ENCODE data around the gene SH3TC1. TPM values are rescaled to one million over a fixed set of nuclear protein-coding genes. Genes with fewer than 3 reads are reported as not detected.
A peak's percentile ranks its signal among the peaks of the same experiment; 100 is the strongest.

SH3TC1 gene
- polyA plus RNA-seq, 1 experiment: 1.2 TPM

DNA sequence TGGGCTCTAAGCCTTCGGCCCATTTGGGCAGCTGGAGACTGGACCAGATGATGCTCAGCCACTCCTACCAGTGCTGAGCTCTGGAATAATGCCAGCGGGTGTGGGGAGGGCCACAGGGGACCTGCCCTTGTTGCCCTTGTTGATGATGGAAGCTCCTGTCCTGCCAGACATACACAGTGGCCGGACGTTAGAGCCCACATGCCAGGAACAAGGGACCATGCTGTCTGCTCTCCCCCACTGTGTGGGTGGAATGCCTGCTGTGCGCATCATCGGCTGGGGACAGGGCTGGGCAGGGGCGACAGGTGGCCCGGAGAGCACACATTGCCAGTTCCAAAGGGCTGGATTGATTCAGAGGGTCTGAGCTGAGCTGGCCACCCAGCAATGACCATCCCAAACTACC is 42.5 kb upstream of the SH3TC1 start:
- no peaks in the 10 kb centered on the region for H3K36me3 ChIP-seq (ENCODE audit: control insufficient read depth, insufficient read depth, low read length)
- CTCF ChIA-PET: no interaction called here
- H3K4me3 ChIP-seq (ENCODE audit: low read depth, low read length): no peak overlapping the region
- DNase-seq (ENCODE audit: low read depth): no peak
- peaks cover 12% of the 10 kb centered on the region for H3K27me3 ChIP-seq (ENCODE audit: control insufficient read depth, insufficient read depth, low read length)
- TF ChIP-seq, protein P1, sequence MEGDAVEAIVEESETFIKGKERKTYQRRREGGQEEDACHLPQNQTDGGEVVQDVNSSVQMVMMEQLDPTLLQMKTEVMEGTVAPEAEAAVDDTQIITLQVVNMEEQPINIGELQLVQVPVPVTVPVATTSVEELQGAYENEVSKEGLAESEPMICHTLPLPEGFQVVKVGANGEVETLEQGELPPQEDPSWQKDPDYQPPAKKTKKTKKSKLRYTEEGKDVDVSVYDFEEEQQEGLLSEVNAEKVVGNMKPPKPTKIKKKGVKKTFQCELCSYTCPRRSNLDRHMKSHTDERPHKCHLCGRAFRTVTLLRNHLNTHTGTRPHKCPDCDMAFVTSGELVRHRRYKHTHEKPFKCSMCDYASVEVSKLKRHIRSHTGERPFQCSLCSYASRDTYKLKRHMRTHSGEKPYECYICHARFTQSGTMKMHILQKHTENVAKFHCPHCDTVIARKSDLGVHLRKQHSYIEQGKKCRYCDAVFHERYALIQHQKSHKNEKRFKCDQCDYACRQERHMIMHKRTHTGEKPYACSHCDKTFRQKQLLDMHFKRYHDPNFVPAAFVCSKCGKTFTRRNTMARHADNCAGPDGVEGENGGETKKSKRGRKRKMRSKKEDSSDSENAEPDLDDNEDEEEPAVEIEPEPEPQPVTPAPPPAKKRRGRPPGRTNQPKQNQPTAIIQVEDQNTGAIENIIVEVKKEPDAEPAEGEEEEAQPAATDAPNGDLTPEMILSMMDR (IDR thresholded peaks at IDR 0.05; ENCODE audit: insufficient read depth, low read depth, low read length): no peak
- POLR2A ChIA-PET: no interaction called here

DNA sequence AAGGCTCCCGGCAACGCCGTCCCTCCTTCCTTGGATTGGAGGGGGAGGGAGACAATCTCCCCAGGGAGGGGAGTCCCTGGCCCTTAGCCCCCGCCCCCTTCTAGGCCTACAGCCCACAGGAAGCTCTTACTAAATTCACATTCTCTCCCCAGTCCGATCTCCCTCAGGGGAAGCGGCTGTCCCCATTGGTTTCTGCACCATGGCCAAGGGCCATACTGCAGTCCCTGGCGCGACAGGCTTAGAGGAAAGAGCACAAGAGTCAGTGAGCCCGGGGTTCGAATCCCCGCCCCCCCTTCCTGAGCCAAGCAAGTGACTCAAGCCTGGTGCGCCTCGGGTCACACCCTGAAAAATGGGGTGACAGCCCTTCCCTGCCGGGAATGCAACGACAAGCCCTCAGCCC is 41.6 kb upstream of the SH3TC1 start:
- TF ChIP-seq, protein P1 (IDR thresholded peaks at IDR 0.05; ENCODE audit: insufficient read depth, low read depth, low read length): no peak
- CTCF ChIA-PET: interaction anchor here (0.6 kb wide), 1 partner anchor 12 kb away, joined by 3 read pairs; no protein-coding TSS in a partner anchor
- Histone ChIP-seq H3K27me3 (ENCODE audit: control insufficient read depth, insufficient read depth, low read length) (peaks cover 12% of the 10 kb centered on the region), H3K4me3 (ENCODE audit: low read depth, low read length) (no peak overlapping the region), H3K36me3 (ENCODE audit: control insufficient read depth, insufficient read depth, low read length) (no peaks in the 10 kb centered on the region)
- no peak for DNase-seq (ENCODE audit: low read depth)
- POLR2A ChIA-PET: no interaction called here

DNA sequence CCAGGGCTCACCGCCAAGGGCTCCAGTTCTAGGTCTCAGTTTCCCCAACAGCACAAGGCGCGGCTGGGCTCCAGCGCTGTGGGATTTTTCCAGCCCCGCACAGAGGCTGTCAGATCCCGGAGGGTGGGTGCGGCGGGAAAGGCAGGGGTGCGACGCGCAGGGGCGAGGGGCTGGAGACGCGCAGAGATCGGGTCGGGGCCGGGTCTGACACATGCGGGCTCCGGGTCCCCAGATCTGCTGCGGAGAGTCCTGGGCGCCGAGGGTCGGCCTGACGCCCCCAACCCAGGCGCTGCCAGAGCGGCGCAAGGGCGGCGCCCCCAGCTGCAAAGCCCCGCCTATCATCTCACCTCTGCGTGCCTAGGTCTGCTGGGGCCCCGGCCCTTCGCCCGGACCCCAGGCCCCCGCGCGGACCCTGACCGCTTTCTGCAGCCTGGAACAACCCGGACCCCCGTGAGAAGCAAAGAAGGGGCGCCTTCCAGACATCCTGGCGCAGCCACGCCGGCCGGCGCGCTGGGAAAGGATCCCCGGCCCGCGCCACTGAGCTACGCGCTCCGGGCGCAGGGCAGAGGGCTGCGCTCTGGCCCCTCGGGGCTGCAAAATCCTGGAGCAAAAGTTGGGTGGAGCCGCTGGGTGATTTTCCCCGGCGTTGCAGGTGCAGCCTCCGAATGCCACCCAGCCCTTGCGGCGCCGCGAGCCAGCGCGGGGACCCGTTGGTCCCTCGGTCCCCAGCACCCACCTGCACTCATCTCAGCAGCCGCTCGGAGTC is 41.0 kb upstream of the SH3TC1 start:
- Histone ChIP-seq H3K4me3 (ENCODE audit: low read depth, low read length) (peak overlapping the region; percentile 32), H3K36me3 (ENCODE audit: control insufficient read depth, insufficient read depth, low read length) (no peaks in the 10 kb centered on the region), H3K27me3 (ENCODE audit: control insufficient read depth, insufficient read depth, low read length) (peaks cover 9% of the 10 kb centered on the region; the same call in 1 of the 2 replicates)
- POLR2A ChIA-PET: no interaction called here
- CTCF ChIA-PET: interaction anchor here (1.9 to 2.2 kb wide), 2 partner anchors 13 to 19 kb away, joined by 7 to 11 read pairs; no protein-coding TSS in a partner anchor
- TF ChIP-seq, protein P1 (IDR thresholded peaks at IDR 0.05; ENCODE audit: insufficient read depth, low read depth, low read length): no peak
- DNase-seq (ENCODE audit: low read depth): no peak

DNA sequence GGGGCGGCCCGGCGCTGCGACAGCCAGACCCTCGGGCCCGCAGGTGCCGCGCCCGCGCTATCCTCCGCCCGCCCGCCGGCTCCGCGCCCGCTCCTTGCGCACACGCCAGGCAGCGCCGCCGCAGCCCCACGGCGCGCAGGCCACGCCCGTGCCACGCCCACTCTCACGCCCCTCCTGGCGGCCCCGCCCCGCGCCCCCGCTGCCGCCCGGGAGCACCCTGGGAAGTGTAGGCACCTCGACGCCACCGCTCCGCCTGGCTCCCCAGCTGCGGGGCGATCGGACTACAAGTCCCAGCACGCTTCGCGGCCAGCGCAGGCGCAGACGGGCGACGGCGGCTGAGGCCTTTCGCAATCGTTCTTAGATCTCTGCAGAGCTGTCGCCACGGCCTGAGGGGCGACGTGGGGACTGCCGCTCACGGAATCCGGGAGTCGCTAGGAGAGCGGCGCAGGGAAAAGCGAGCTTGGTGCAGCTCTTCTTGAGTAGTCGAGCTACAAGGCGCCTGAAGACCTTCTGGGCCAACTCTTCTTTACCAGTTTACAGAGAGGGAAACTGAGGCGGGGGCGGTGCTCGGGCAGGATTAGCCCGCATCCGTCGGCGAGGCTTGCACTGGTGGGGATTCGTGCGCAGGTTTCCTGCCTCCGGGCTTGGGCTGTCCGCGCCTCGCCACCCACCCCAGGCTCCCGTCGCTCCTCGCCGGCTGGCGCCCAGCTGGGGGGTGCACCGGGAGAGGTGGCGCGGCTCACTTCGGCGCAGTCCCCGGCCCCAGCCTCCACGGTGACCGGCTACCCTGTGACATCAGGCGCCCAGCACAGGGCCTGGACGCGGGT is 40.2 kb upstream of the SH3TC1 start, which contains the start of gene ABLIM2:
TSS of gene ABLIM2 (minus strand) at position 104 of the 827 bp plus-strand sequence. CDS start 124 bp downstream, outside the sequence.
- TF ChIP-seq, protein P1 (IDR thresholded peaks at IDR 0.05; ENCODE audit: insufficient read depth, low read depth, low read length): no peak
- Histone ChIP-seq H3K36me3 (ENCODE audit: control insufficient read depth, insufficient read depth, low read length) (no peaks in the 10 kb centered on the region), H3K4me3 (ENCODE audit: low read depth, low read length) (peak within 1 kb of the TSS; percentile 89), H3K27me3 (ENCODE audit: control insufficient read depth, insufficient read depth, low read length) (peaks cover 6% of the 10 kb centered on the region; the same call in 1 of the 2 replicates)
- POLR2A ChIA-PET: no interaction called here
- DNase-seq (ENCODE audit: low read depth): peak; percentile 81
- CTCF ChIA-PET: interaction anchor here (0.5 to 2.2 kb wide), 3 partner anchors 13 to 355 kb away, joined by 3 to 11 read pairs (median 7); no protein-coding TSS in a partner anchor

Measured in BJ (cell line).